8988T (cell line): ENCODE results near the gene SPOCK2.

ENCODE experiments used
- DNase-seq: peaks from one replicate; pipeline ENCODE4 v3.0.0; 2011

The SPOCK2 gene

GRCh38 chr10:72107325-72108003 lies 19.1 kb upstream of the SPOCK2 start:
- no peak for DNase-seq

- DNase-seq: no peak
These were observed 18.5 kb upstream of the SPOCK2 start for GRCh38 chr10:72106896-72107295.

- DNase-seq: no peak
These were observed 18.0 kb upstream of the SPOCK2 start for GRCh38 chr10:72106154-72106849.

GRCh38 chr10:72105710-72106109 lies 17.4 kb upstream of the SPOCK2 start:
- no peak for DNase-seq

DNA sequence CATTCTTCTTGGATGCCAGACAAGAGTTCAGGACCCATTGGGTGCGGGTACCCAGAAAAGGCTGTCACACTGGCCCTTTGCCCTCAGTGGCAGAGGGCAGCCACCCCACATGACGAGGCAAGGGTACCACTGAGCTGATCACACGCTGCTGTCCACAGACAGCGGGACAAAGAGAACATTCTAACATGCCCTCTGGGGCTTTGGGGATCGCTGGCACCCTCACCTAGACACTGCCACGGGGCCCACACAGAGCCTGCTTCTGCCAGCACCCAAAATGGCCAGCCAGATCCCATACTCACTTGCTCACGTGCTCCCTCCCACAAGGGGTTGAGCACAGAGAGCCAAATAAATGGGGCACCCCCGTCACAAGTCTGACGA lies 16.7 kb upstream of the SPOCK2 start:
- no peak for DNase-seq

- DNase-seq: no peak
These were observed 16.2 kb upstream of the SPOCK2 start for GRCh38 chr10:72104472-72105097.

DNA sequence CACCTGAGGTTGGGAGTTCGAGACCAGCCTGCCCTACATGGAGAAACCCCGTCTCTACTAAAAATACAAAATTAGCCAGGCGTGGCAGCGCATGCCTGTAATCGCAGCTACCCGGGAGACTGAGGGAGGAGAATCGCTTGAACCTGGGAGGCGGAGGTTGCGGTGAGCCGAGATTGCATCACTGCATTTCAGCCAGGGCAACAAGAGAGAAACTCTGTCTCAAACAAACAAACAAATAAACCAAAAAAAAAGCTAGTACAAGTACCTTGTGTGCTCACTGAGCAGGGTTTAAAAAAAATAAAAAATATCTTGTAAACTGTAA lies 11.2 kb upstream of the SPOCK2 start:
- no peak for DNase-seq

DNA sequence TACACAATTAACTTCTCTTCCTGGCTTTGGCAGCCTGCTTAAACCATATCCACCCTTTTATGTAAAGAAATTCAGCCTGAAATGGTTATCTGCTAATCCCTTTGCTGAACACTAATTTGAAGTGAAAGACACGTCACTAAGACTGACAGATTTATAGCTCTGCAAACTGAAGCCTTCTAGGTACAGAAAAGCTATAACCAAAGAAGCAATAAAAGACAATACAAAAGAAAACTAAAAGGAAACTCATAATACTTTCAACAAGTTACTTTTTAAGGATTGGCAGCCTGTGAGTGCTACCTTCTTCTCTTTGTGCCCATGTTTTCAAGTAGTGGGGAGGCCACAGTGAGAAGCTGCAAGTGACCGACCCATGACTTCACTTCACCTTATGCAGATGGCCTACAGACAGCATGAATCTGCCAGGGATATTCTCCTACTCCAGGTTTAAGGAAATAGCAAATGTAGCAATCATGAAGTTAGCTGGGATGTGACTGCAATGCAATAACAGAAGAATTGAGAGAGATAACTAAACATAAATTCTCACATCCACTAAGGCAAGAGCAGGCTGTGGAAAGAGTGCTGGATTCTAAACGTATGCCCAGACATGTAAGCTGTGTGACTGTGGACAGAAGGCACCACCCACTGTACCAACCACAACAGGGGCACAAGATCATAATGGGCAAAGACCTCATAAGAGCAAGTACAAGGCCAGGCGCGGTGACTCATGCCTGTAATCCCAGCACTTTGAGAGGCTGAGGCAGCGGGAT lies 10.7 kb upstream of the SPOCK2 start:
- no peak for DNase-seq

DNA sequence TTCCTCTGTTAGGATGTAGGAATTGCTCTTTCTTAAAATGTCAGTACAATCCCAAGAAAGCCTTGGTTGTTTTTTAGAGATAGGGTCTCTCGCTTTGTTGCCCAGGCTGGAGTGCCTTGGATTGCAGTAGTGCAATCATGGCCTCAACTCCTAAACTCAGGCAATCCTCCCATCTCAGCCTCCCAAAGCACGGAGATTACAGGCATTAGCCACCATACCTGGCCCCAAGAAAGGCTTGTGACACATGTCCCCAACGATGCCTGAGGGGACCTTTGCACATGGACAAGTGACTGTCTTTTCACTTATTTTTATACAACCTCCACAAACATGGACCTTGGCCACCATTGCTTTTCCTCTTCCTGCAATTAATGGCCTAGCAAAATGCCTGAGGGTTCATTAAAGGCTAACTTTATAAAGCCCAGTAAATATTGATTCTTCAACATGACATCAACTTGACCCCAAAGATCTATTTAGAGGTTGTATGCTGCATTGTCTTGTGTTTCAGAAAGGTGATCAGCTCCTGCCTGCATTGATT lies 10.0 kb upstream of the SPOCK2 start:
- DNase-seq: no peak

DNA sequence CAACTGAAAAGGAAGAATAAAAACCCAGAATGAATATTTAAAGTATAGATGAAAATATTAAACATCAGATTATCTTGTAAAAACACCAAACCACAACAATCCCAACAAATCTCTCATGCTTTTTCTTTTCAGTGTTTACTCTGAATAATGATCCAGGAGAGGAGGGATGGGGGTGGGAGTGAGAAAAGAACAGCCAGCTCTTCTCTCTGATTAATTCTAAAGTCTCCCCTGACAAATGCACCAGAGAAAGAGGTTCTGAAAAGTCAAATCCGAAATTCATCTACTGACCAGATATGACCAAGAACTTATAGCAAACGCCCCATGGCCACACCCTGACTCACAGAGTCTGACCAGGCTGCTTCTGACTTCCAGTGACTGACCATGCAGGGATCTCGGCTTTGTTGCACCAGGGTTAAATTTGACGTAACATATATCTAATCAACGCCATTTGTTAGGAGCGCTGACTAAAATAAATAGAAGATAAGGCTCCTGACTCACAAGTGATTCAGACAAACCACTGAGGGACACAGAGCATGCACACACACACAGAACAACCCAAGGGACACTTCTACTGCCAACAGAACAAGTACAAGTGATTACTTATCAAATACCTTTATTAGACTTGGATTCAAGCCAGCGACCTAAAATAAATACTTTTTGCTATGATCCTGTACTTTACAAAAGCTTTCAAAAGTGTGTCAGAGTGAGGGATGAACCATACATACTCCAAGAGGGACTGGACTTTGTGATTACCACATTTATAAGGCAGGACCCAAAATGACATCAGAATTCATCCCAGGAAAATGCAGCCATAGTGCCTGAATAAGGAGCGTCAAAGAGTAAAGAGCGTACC lies 9.3 kb upstream of the SPOCK2 start:
- DNase-seq: no peak

GRCh38 chr10:72096115-72097000 lies 8.0 kb upstream of the SPOCK2 start:
- no peak for DNase-seq

DNA sequence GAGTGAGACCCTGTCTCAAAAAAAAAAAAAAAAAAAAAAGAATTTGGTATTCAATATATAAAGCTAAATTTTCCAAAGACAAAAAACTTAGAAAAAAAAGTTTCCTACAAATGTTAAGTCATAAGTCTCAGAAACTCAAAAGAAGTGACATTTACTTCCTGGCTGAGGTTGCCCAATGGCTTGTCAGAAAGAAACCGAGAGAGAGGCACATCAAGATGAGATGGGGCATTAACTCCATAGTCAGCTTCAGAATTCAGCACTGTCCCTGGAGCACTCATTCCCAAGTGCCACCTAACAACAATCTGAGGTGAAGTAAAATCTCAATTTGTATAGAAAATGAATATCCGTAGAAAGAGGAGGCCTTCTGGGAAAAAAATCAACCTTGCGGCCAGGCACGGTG lies 6.8 kb upstream of the SPOCK2 start:
- no peak for DNase-seq

- no peak for DNase-seq
These were observed 6.2 kb upstream of the SPOCK2 start for GRCh38 chr10:72094574-72094973.

GRCh38 chr10:72093450-72093849 lies 5.1 kb upstream of the SPOCK2 start:
- no peak for DNase-seq

DNA sequence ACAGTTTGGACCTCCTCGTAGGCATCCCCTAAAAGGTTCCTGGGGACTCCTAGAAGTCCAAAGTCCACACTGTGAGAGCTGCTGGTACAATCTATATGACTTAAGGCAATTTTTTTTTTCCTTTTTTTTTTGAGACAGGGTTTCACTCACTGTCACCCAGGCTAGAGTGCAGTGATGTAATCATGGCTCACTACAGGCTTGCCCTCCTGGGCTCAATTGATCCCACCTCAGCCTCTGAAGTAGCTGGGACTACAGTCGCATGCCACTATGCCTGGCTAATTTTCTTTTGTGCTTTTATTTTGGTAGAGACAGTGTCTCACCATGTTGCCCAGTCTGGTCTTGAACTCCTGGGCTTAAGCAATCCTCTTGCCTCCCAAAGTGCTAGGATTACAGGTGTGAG lies 4.6 kb upstream of the SPOCK2 start:
- DNase-seq: no peak

DNA sequence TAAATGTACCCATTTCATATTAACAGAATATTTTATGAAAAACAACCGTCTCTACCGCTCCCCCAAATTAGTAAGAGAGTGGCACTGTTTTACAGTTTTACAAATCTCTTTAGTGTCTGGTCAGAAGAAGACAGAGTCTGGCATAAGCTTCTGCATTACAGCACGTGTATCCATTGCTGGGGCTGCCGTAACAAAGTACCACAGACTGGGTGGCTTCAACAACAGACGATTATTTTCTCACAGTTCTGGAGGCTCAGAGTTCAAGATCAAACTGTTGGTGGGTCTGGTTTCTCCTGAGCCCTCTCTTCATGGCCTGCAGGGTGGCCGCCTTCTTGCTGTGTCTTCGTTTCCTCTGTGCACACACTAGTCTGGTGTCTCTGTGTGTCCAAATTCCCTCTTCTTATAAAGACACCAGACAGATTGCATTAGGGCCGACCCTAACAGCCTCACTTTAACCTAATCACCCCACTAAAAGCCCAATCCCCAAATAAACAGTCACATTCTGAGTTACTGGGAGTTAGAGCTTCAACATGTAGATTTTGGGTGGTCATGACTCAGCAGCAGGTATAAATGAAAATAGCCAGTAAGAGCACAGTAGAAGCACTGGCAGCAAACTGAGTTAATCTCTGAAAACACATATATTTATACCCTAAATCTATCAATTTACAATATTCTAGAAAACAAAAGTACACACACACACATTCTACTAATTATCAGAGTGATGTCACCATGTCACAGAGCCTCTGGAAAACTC lies 4.0 kb upstream of the SPOCK2 start:
- DNase-seq: no peak

GRCh38 chr10:72090326-72090725 lies 2.0 kb upstream of the SPOCK2 start:
- DNase-seq: no peak

DNA sequence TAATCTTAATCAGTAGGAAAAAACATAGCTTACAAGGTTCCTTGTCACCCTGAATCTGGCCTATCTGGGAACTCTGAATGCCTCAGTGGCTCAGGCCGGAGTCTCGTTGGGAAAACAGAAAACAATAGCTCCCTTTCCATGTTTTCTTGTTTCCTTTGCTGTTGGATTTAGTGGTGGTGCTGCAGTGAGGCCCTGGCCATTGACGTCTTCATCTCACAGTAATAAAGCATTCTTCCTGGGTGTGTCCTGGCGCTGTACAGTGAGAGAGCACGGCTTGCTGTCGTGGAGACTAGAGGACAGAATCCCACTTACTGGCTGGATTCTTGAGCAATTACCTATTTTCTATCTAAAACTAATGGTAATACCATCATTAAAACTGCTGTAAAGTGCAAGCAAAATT lies 1.3 kb upstream of the SPOCK2 start:
- DNase-seq: no peak

DNA sequence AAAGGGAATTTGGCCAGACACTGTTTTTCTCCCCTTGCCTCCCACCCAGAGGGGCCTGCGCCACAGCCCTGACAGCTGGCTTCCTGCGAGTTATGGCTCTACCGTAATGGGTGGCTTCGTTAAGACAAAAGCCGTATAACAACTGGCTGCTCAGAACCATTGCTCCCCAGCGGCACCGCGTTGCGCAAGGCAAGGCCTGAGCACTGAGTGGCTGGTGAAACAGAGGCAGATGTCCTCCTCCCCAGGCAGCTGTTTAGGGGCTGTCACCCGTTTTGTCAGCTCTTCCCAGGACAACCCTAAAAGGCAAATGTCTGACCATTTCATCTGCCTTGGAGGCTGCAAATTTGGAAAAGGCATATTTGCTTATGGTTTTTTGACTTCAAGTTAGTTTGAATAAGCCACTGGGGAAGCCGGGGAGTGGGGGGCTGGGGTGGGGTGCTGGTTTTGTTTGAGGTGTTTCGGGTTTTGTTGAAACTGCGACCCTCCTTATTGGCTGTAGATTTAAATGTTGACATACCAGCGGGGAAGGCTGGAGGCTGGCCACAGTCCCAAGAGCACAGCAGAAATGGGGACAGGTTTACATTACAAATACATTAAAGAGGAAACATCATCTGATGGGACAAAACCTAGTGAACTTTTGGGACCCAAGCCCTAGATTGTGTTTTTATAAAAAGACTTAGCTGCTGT lies 681 bp upstream of the SPOCK2 start:
- DNase-seq: no peak

- DNase-seq: no peak
These were observed 871 bp downstream of the SPOCK2 start for GRCh38 chr10:72087392-72087968.
